Fibroblast of lung (primary cell): ENCODE results near the gene CENPP. TPM values are rescaled to one million over a fixed set of nuclear protein-coding genes. Genes with fewer than 3 reads are reported as not detected.

ENCODE experiments used
- DNase-seq, 2 donors: peaks; one replicate each; pipeline versions ENCODE4 v3.0.0 to v3.0.0-alpha.2; 2010; ENCODE audit warnings: low read depth in 2 of 2
- H2AFZ ChIP-seq: 2 replicates; pipeline ENCODE4 v1.5.1; 2012; ENCODE audit warnings: low read length, control low read depth, inconsistent platforms
- H3K27ac ChIP-seq: 2 replicates; pipeline ENCODE4 v1.5.1; 2011; ENCODE audit warnings: low read length, control low read depth; ENCODE audit not compliant: insufficient read depth
- H3K27me3 ChIP-seq: 2 replicates; pipeline ENCODE4 v1.5.1; 2011; ENCODE audit warnings: mild to moderate bottlenecking, low read length; ENCODE audit not compliant: control insufficient read depth, insufficient read depth
- H3K36me3 ChIP-seq: 2 replicates; pipeline ENCODE4 v1.5.1; 2011; ENCODE audit warnings: low read length; ENCODE audit not compliant: control insufficient read depth, insufficient read depth
- H3K4me1 ChIP-seq: 2 replicates; pipeline ENCODE4 v1.5.1; 2011; ENCODE audit warnings: low read length; ENCODE audit not compliant: control insufficient read depth, insufficient read depth; ENCODE audit errors: extremely low read depth
- H3K4me2 ChIP-seq: 2 replicates; pipeline ENCODE4 v1.5.1; 2011; ENCODE audit warnings: low read length, control low read depth; ENCODE audit not compliant: insufficient read depth; ENCODE audit errors: extremely low read depth
- H3K4me3 ChIP-seq, 4 experiments: fragments of 200-600 bp in 1 of 4; sonication (generic) in 1 of 4; replicated peaks in 1 of 4; 2 replicates each; pipeline ENCODE4 v1.5.1; 2011 to 2016; ENCODE audit warnings: low read length in 4 of 4, low read depth in 3 of 4, mild to moderate bottlenecking in 3 of 4, control low read depth in 2 of 4, inconsistent platforms in 1 of 4, mixed read lengths in 1 of 4; ENCODE audit not compliant: insufficient read depth in 1 of 4; ENCODE audit errors: control extremely low read depth in 1 of 4
- H3K79me2 ChIP-seq: 2 replicates; pipeline ENCODE4 v1.5.1; 2012; ENCODE audit warnings: mild to moderate bottlenecking, low read length, inconsistent platforms; ENCODE audit not compliant: control insufficient read depth, insufficient read depth
- H3K9ac ChIP-seq: 2 replicates; pipeline ENCODE4 v1.5.1; 2011; ENCODE audit warnings: mild to moderate bottlenecking, low read length, control low read depth; ENCODE audit not compliant: insufficient read depth
- H3K9me3 ChIP-seq: 2 replicates; pipeline ENCODE4 v1.5.1; 2012; ENCODE audit warnings: low read depth, low read length; ENCODE audit not compliant: control insufficient read depth, insufficient read depth
- H4K20me1 ChIP-seq: 2 replicates; pipeline ENCODE4 v1.5.1; 2011; ENCODE audit warnings: low read length; ENCODE audit not compliant: control insufficient read depth, insufficient read depth; ENCODE audit errors: extremely low read depth
- EZH2 ChIP-seq: IDR thresholded peaks from 2 replicates; pipeline ENCODE4 v1.5.1; 2012; ENCODE audit warnings: low read length, control low read depth, mild to moderate bottlenecking; ENCODE audit errors: missing control alignments
- polyA plus RNA-seq, 2 donors: library from polyadenylated mRNA; depleted of rRNA in 1 of 2; stranded (reverse) in 1 of 2; unstranded in 1 of 2; fragments of >200 nt; gene quantifications; 2 replicates each; pipeline ENCODE4 v1.2.1, GENCODE V29; 2011 to 2012; ENCODE audit warnings: missing spikeins in 1 of 2
- total RNA-seq: library from RNA; depleted of rRNA; stranded (reverse); fragments of >200 nt; gene quantifications from 2 replicates; pipeline ENCODE4 v1.2.1, GENCODE V29; 2014
- TF ChIP-seq, protein P1 (sequence below), 2 donors: IDR thresholded peaks in 1 of 2; conservative IDR thresholded peaks in 1 of 2; 1 replicate in 1 of 2; 2 replicates in 1 of 2; pipeline ENCODE4 v1.5.1; 2011 to 2012; ENCODE audit warnings: low read length in 2 of 2, control low read depth in 1 of 2, inconsistent platforms in 1 of 2, low read depth in 1 of 2, mild to moderate bottlenecking in 1 of 2

Gene CENPP
- total and polyA plus RNA-seq, 2 donors (not counting 1 experiment from before 2014, with no cell fraction given): 1.7 to 2.4 TPM

DNA sequence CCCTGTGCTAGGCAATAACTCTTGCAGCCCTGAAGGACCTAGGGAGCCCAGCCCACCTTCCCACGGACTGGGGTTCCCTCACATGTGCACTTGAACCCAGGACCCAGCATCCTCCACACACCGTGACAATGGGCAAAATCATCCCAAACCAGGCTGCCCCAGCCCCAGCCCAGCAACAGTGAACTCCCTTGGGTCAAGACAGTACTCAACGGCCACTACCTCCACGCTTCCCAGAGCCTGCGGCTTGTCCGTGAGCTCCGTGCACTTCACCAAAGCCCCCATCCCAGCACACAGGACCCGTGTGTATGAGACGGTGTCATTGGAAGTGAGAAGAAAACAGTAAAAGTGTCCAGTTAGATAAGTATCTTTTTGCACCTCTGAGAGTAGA lies 288.4 kb downstream of the CENPP start:
- Histone ChIP-seq H3K4me1 (peaks cover 28% of the 10 kb centered on the region), H4K20me1 (no peaks in the 10 kb centered on the region), H3K9ac (no peak overlapping the region), H3K36me3 (peaks cover 20% of the 10 kb centered on the region), H3K79me2 (no peaks in the 10 kb centered on the region), H3K27me3 (no peaks in the 10 kb centered on the region), H3K4me3 (no peak overlapping the region), H3K9me3 (no peaks in the 10 kb centered on the region), H2AFZ (no peak overlapping the region), H3K27ac (no peak overlapping the region), H3K4me2 (no peak overlapping the region)
- TF ChIP-seq EZH2: no peak
- TF ChIP-seq, protein P1, sequence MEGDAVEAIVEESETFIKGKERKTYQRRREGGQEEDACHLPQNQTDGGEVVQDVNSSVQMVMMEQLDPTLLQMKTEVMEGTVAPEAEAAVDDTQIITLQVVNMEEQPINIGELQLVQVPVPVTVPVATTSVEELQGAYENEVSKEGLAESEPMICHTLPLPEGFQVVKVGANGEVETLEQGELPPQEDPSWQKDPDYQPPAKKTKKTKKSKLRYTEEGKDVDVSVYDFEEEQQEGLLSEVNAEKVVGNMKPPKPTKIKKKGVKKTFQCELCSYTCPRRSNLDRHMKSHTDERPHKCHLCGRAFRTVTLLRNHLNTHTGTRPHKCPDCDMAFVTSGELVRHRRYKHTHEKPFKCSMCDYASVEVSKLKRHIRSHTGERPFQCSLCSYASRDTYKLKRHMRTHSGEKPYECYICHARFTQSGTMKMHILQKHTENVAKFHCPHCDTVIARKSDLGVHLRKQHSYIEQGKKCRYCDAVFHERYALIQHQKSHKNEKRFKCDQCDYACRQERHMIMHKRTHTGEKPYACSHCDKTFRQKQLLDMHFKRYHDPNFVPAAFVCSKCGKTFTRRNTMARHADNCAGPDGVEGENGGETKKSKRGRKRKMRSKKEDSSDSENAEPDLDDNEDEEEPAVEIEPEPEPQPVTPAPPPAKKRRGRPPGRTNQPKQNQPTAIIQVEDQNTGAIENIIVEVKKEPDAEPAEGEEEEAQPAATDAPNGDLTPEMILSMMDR (conservative IDR thresholded peaks at IDR 0.05 in 1 of 2, IDR thresholded peaks at IDR 0.05 in 1 of 2; ENCODE audit: low read depth in 1 of 2, low read length in 2 of 2): no peak
- DNase-seq: no peak

DNA sequence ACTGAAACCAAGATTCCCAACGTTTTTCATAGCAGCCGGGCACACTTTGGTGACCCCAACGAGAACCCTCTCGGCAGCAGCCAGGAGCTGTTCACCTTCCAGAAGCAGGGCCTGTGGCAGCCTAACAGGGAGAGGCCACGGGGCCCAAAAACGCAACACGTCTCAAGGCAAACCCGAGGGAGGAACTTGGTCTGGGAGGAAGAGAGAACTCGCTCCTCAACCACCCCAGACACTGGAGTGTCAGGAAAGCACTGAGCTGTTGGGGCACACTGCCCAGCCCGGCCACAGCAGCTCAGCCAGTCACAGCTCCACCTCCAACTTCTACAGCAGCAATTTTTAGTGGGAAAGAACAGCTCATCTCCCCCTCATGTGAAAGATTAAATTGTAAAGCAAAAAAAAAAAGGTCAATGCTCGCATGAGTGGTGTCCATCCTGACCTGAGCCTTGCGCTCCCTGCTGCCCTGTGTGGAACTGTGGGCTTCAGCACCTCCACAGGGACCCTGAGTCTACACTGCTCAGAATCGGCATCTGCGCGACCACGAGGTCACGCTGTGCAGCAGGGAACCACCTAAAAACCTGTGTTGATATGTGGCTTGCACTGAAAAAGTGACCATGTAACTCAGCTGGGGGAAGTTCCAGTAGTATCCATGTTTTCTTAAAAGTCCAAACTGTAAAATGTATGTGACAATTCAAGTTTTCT lies 289.2 kb downstream of the CENPP start:
- H3K4me1 ChIP-seq: peaks cover 26% of the 10 kb centered on the region
- peaks cover 20% of the 10 kb centered on the region for H3K36me3 ChIP-seq
- no peaks in the 10 kb centered on the region for H3K9me3 ChIP-seq
- H3K4me3 ChIP-seq: peak overlapping the region in 2 of 4 experiments; percentile 2 to 6
- H3K9ac ChIP-seq: no peak overlapping the region
- H3K27ac ChIP-seq: peak overlapping the region; percentile 39
- peak overlapping the region; percentile 72 for H3K4me2 ChIP-seq
- no peaks in the 10 kb centered on the region for H3K27me3 ChIP-seq
- H2AFZ ChIP-seq: no peak overlapping the region
- H4K20me1 ChIP-seq: no peaks in the 10 kb centered on the region
- no peak for TF ChIP-seq EZH2
- TF ChIP-seq, protein P1 (conservative IDR thresholded peaks at IDR 0.05 in 1 of 2, IDR thresholded peaks at IDR 0.05 in 1 of 2; ENCODE audit: low read depth in 1 of 2, low read length in 2 of 2): no peak
- no peaks in the 10 kb centered on the region for H3K79me2 ChIP-seq
- no peak for DNase-seq

DNA sequence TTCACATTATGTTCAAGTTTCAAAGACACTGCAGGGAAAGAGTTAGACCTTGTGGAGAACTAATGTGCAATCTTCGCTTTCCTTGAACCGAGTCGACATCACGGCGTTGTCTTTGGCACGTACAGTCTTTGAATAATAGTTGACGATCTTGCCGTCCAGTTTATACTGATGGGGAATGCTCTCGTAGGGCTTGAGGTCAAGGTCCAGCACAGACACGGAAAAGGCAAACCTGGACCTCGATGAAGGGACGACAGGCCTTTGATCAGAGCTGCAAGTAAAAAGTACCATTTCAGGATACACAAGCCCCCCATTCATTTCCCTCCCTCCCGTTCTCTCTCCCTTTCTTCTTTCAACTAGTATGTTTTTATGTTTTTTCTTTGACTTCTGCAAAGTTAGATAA lies 290.0 kb downstream of the CENPP start:
- no peak for TF ChIP-seq EZH2
- TF ChIP-seq, protein P1 (conservative IDR thresholded peaks at IDR 0.05 in 1 of 2, IDR thresholded peaks at IDR 0.05 in 1 of 2; ENCODE audit: low read depth in 1 of 2, low read length in 2 of 2): no peak
- H3K79me2 ChIP-seq: no peaks in the 10 kb centered on the region
- H3K9ac ChIP-seq: no peak overlapping the region
- no peaks in the 10 kb centered on the region for H3K9me3 ChIP-seq
- H3K27ac ChIP-seq: peak overlapping the region; percentile 24
- no peak overlapping the region for H2AFZ ChIP-seq
- DNase-seq: no peak
- peaks cover 20% of the 10 kb centered on the region for H3K36me3 ChIP-seq
- no peaks in the 10 kb centered on the region for H3K27me3 ChIP-seq
- peaks cover 20% of the 10 kb centered on the region for H3K4me1 ChIP-seq
- H3K4me3 ChIP-seq: no peak overlapping the region
- H4K20me1 ChIP-seq: no peaks in the 10 kb centered on the region
- H3K4me2 ChIP-seq: no peak overlapping the region
